HepG2 (cell line): ENCODE measurements around the gene EXOC3L4. TPM values are rescaled to one million over a fixed set of nuclear protein-coding genes. Genes with fewer than 3 reads are reported as not detected.

Source experiments
- CAMTA2 ChIP-seq: sonication (generic); formaldehyde crosslinking; IDR thresholded peaks from 2 replicates; pipeline ENCODE4 v1.4.0; 2020; ENCODE audit warnings: mild to moderate bottlenecking, missing genetic modification reagents, borderline replicate concordance
- EEA1 ChIP-seq: sonication (generic); formaldehyde crosslinking; IDR thresholded peaks from 2 replicates; pipeline ENCODE4 v1.5.1; 2020; ENCODE audit warnings: mild to moderate bottlenecking, missing genetic modification reagents, borderline replicate concordance
- GMEB2 ChIP-seq: IDR thresholded peaks from 2 replicates; pipeline ENCODE4 v1.6.1; 2016; ENCODE audit warnings: missing biosample characterization, missing genetic modification reagents, low read depth
- IRF2 ChIP-seq: IDR thresholded peaks from 2 replicates; pipeline ENCODE4 v1.6.1; 2018; ENCODE audit warnings: missing genetic modification reagents, missing compliant biosample characterization
- JUNB ChIP-seq: sonication (generic); formaldehyde crosslinking; IDR thresholded peaks from 2 replicates; pipeline ENCODE4 v1.8.0; 2022; ENCODE audit warnings: missing genetic modification reagents, mild to moderate bottlenecking, borderline replicate concordance
- KDM1A ChIP-seq: IDR thresholded peaks from 2 replicates; pipeline ENCODE4 v1.6.1; 2016; ENCODE audit warnings: missing compliant biosample characterization
- KLF12 ChIP-seq: sonication (generic); formaldehyde crosslinking; IDR thresholded peaks from 2 replicates; pipeline ENCODE4 v1.4.0; 2020; ENCODE audit warnings: missing genetic modification reagents, borderline replicate concordance
- KMT2A ChIP-seq: sonication (generic); formaldehyde crosslinking; IDR thresholded peaks from 2 replicates; pipeline ENCODE4 v1.4.0; 2020; ENCODE audit warnings: missing genetic modification reagents
- LRRFIP1 ChIP-seq: sonication (generic); formaldehyde crosslinking; conservative IDR thresholded peaks from 2 replicates; pipeline ENCODE4 v1.4.0; 2020; ENCODE audit warnings: missing genetic modification reagents
- NPAS2 ChIP-seq: sonication (generic); formaldehyde crosslinking; IDR thresholded peaks from 2 replicates; pipeline ENCODE4 v1.8.0; 2022; ENCODE audit warnings: mild to moderate bottlenecking, missing genetic modification reagents, borderline replicate concordance
- REXO4 ChIP-seq: sonication (generic); formaldehyde crosslinking; IDR thresholded peaks from 2 replicates; pipeline ENCODE4 v1.8.0; 2022; ENCODE audit warnings: missing genetic modification reagents, mild to moderate bottlenecking, borderline replicate concordance
- RFX3 ChIP-seq: IDR thresholded peaks from 2 replicates; pipeline ENCODE4 v1.6.1; 2016; ENCODE audit warnings: missing biosample characterization, missing genetic modification reagents
- RFXANK ChIP-seq: IDR thresholded peaks from 2 replicates; pipeline ENCODE4 v1.6.1; 2016
- SALL1 ChIP-seq: sonication (generic); formaldehyde crosslinking; IDR thresholded peaks from 2 replicates; pipeline ENCODE4 v1.8.0; 2022; ENCODE audit warnings: mild to moderate bottlenecking, missing genetic modification reagents
- TBX2 ChIP-seq: sonication (generic); formaldehyde crosslinking; IDR thresholded peaks from 2 replicates; pipeline ENCODE4 v1.5.0; 2020; ENCODE audit warnings: missing genetic modification reagents, mild to moderate bottlenecking, borderline replicate concordance
- TGIF2 ChIP-seq: IDR thresholded peaks from 2 replicates; pipeline ENCODE4 v1.6.1; 2016; ENCODE audit warnings: control low read depth, missing compliant biosample characterization
- TIGD3 ChIP-seq: sonication (generic); formaldehyde crosslinking; IDR thresholded peaks from 2 replicates; pipeline ENCODE4 v1.5.1; 2020; ENCODE audit warnings: mild to moderate bottlenecking, missing genetic modification reagents, borderline replicate concordance
- ZBTB20 ChIP-seq: sonication (generic); formaldehyde crosslinking; IDR thresholded peaks from 2 replicates; pipeline ENCODE4 v1.8.1; 2023; ENCODE audit warnings: missing genetic modification reagents, low read depth, mild to moderate bottlenecking, borderline replicate concordance
- ZBTB37 ChIP-seq: sonication (generic); formaldehyde crosslinking; IDR thresholded peaks from 2 replicates; pipeline ENCODE4 v1.4.0; 2020; ENCODE audit warnings: mild to moderate bottlenecking, missing genetic modification reagents
- ZNF33A ChIP-seq: sonication (generic); formaldehyde crosslinking; IDR thresholded peaks from 2 replicates; pipeline ENCODE4 v1.5.1; 2020; ENCODE audit warnings: missing genetic modification reagents, mild to moderate bottlenecking, moderate library complexity, borderline replicate concordance
- ZNF501 ChIP-seq: sonication (generic); formaldehyde crosslinking; IDR thresholded peaks from 2 replicates; pipeline ENCODE4 v1.5.1; 2020; ENCODE audit warnings: mild to moderate bottlenecking, moderate library complexity, missing genetic modification reagents
- ZNF546 ChIP-seq: sonication (generic); formaldehyde crosslinking; conservative IDR thresholded peaks from 2 replicates; pipeline ENCODE4 v1.8.1; 2023; ENCODE audit warnings: mild to moderate bottlenecking, missing genetic modification reagents
- ZNF547 ChIP-seq: sonication (generic); formaldehyde crosslinking; IDR thresholded peaks from 2 replicates; pipeline ENCODE4 v1.5.1; 2020; ENCODE audit warnings: mild to moderate bottlenecking, missing genetic modification reagents
- ZNF776 ChIP-seq: sonication (generic); formaldehyde crosslinking; IDR thresholded peaks from 2 replicates; pipeline ENCODE4 v1.4.0; 2020; ENCODE audit warnings: mild to moderate bottlenecking, missing genetic modification reagents
- polyA plus RNA-seq, 8 experiments: library from polyadenylated mRNA; depleted of rRNA in 3 of 8; stranded (reverse) in 7 of 8; unstranded in 1 of 8; fragments of >200 nt; fragmentation: Illumina TruSeq in 4 of 8; extraction: Trizol in 4 of 8; gene quantifications; 2 replicates each; pipeline versions ENCODE4 v1.2.1 to v1.2.3, GENCODE V29; 2011 to 2016; ENCODE audit warnings: low read depth in 4 of 8, missing spikeins in 1 of 8, mixed read lengths in 1 of 8; ENCODE audit not compliant: insufficient read depth in 1 of 8
- total RNA-seq, 5 experiments: library from RNA; depleted of rRNA; stranded (reverse); fragments of >200 nt; fragmentation: Illumina TruSeq; extraction: Trizol; gene quantifications; 2 replicates each; pipeline ENCODE4 v1.2.3, GENCODE V29; 2016; ENCODE audit warnings: low read depth in 1 of 5

EXOC3L4 gene
- total and polyA plus RNA-seq, 2 of the 13 experiments (the other 11 are each of a cell fraction or from before 2014, with no cell fraction given): 11.8 to 27.0 TPM

GRCh38 chr14:103094406-103095209, at the start of gene EXOC3L4 (continued):
- TF ChIP-seq GMEB2 (CRISPR knock-in tag): no peak
- TF ChIP-seq KLF12 (CRISPR knock-in tag): 0 out of 2 replicates have a peak, but pooled peaks have one; percentile 60
- TF ChIP-seq JUNB (CRISPR knock-in tag): no peak
- no peak for TF ChIP-seq ZNF547 (CRISPR knock-in tag)
- no peak for TF ChIP-seq ZBTB37
- TF ChIP-seq NPAS2 (CRISPR knock-in tag): no peak
- no peak for TF ChIP-seq LRRFIP1 (CRISPR knock-in tag)
- no peak for TF ChIP-seq RFXANK (CRISPR knock-in tag)
- no peak for TF ChIP-seq TIGD3 (CRISPR knock-in tag)
- TF ChIP-seq TGIF2 (CRISPR knock-in tag): no peak; the same call in 1 of the 2 replicates
- peak; percentile 78; the same call in 1 of the 2 replicates for TF ChIP-seq EEA1
- TF ChIP-seq CAMTA2 (CRISPR knock-in tag): 0 out of 2 replicates have a peak, but pooled peaks have one; percentile 75
- TF ChIP-seq ZNF776: peak; percentile 27; the same call in 1 of the 2 replicates
- peak; percentile 48; the same call in 1 of the 2 replicates for TF ChIP-seq ZNF501 (CRISPR knock-in tag)
- TF ChIP-seq ZNF33A (CRISPR knock-in tag): no peak
- TF ChIP-seq KDM1A: no peak
- TF ChIP-seq TBX2: 0 out of 2 replicates have a peak, but pooled peaks have one; percentile 45
- 0 out of 2 replicates have a peak, but pooled peaks have one; percentile 22 for TF ChIP-seq KMT2A (CRISPR knock-in tag)
- no peak for TF ChIP-seq ZBTB20 (CRISPR knock-in tag)
- peak; percentile 98 for TF ChIP-seq IRF2 (CRISPR knock-in tag)
- no peak for TF ChIP-seq REXO4
- no peak for TF ChIP-seq ZNF546 (CRISPR knock-in tag)
- TF ChIP-seq SALL1 (CRISPR knock-in tag): peak; percentile 59
- no peak for TF ChIP-seq RFX3 (CRISPR knock-in tag)
